ENCODE measurements around the gene METTL23. TPM values are rescaled to one million over a fixed set of nuclear protein-coding genes. Genes with fewer than 3 reads are reported as not detected.

METTL23 gene
- total and polyA plus RNA-seq, 2 experiments from 2014 or later = 41.6 to 55.9 TPM

GRCh38 chr17:76714822-76715495 is 11.7 kb upstream of the METTL23 start:
- H3K27me3 ChIP-seq (ENCODE audit: insufficient read depth) = peaks cover 3% of the 10 kb centered on the region
- peaks cover 9% of the 10 kb centered on the region for H3K4me1 ChIP-seq (ENCODE audit: insufficient read depth)
- no peaks in the 10 kb centered on the region for H3K9me3 Mint-ChIP-seq
- H3K36me3 Mint-ChIP-seq (ENCODE audit: low read depth) = peaks cover 37% of the 10 kb centered on the region
- H3K4me3 ChIP-seq = no peak overlapping the region
- peaks cover 12% of the 10 kb centered on the region for H3K4me1 Mint-ChIP-seq
- peaks cover 15% of the 10 kb centered on the region for H3K27me3 Mint-ChIP-seq (ENCODE audit: insufficient read depth, low read depth, poor library complexity)
- H3K27ac ChIP-seq (ENCODE audit: low read depth) = peak overlapping the region; percentile 4; the same call in 1 of the 2 replicates
- TF ChIP-seq, protein P1, sequence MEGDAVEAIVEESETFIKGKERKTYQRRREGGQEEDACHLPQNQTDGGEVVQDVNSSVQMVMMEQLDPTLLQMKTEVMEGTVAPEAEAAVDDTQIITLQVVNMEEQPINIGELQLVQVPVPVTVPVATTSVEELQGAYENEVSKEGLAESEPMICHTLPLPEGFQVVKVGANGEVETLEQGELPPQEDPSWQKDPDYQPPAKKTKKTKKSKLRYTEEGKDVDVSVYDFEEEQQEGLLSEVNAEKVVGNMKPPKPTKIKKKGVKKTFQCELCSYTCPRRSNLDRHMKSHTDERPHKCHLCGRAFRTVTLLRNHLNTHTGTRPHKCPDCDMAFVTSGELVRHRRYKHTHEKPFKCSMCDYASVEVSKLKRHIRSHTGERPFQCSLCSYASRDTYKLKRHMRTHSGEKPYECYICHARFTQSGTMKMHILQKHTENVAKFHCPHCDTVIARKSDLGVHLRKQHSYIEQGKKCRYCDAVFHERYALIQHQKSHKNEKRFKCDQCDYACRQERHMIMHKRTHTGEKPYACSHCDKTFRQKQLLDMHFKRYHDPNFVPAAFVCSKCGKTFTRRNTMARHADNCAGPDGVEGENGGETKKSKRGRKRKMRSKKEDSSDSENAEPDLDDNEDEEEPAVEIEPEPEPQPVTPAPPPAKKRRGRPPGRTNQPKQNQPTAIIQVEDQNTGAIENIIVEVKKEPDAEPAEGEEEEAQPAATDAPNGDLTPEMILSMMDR (conservative IDR thresholded peaks at IDR 0.05; ENCODE audit: low read depth in 2 of 2) = peak; percentile 80 to 95
- no peak for TF ChIP-seq JUNB (IDR thresholded peaks at IDR 0.05; ENCODE audit: unreplicated experiment)
- TF ChIP-seq ZNF114 (CRISPR knock-in tag; IDR thresholded peaks at IDR 0.05) = no peak
- H3K4me2 ChIP-seq = no peak overlapping the region
- H3K4me3 Mint-ChIP-seq = no peak overlapping the region
- peaks cover 22% of the 10 kb centered on the region for H3K36me3 ChIP-seq (ENCODE audit: insufficient read depth)
- peak; percentile 78 for DNase-seq (ENCODE audit: low spot score)
- ATAC-seq = peak; percentile 10; the same call in 1 of the 3 replicates
- no peak overlapping the region for H2AFZ ChIP-seq
- no peak overlapping the region for H3K27ac Mint-ChIP-seq
- no peaks in the 10 kb centered on the region for H3K79me2 ChIP-seq (replicated peaks; ENCODE audit: insufficient read depth)
- H3K9me2 ChIP-seq (ENCODE audit: insufficient read depth) = no peaks in the 10 kb centered on the region
- H3F3A ChIP-seq (replicated peaks; ENCODE audit: low read depth) = peaks cover 6% of the 10 kb centered on the region; the same call in 1 of the 2 replicates
- peaks cover 4% of the 10 kb centered on the region; the same call in 1 of the 2 replicates for H4K20me1 ChIP-seq (replicated peaks; ENCODE audit: insufficient read depth)

GRCh38 chr17:76715496-76715830 is 11.2 kb upstream of the METTL23 start:
- DNase-seq (ENCODE audit: low spot score) (no peak), ATAC-seq (no peak)
- peaks cover 4% of the 10 kb centered on the region; the same call in 1 of the 2 replicates for H4K20me1 ChIP-seq (replicated peaks; ENCODE audit: insufficient read depth)
- no peak overlapping the region for H3K4me3 Mint-ChIP-seq
- no peaks in the 10 kb centered on the region for H3K9me2 ChIP-seq (ENCODE audit: insufficient read depth)
- H3K36me3 ChIP-seq (ENCODE audit: insufficient read depth) = peaks cover 22% of the 10 kb centered on the region
- H3K4me1 ChIP-seq (ENCODE audit: insufficient read depth) = peaks cover 8% of the 10 kb centered on the region
- peaks cover 12% of the 10 kb centered on the region for H3K27me3 Mint-ChIP-seq (ENCODE audit: insufficient read depth, low read depth, poor library complexity)
- no peaks in the 10 kb centered on the region for H3K9me3 Mint-ChIP-seq
- no peak overlapping the region for H3K4me3 ChIP-seq
- no peak for TF ChIP-seq STAT1 (IDR thresholded peaks at IDR 0.05; ENCODE audit: unreplicated experiment)
- no peak overlapping the region for H2AFZ ChIP-seq
- no peak overlapping the region for H3K4me2 ChIP-seq
- no peak overlapping the region for H3K27ac Mint-ChIP-seq
- peaks cover 10% of the 10 kb centered on the region for H3K4me1 Mint-ChIP-seq
- H3K79me2 ChIP-seq (replicated peaks; ENCODE audit: insufficient read depth) = no peaks in the 10 kb centered on the region
- no peaks in the 10 kb centered on the region for H3K27me3 ChIP-seq (ENCODE audit: insufficient read depth)
- H3K36me3 Mint-ChIP-seq (ENCODE audit: low read depth) = peaks cover 41% of the 10 kb centered on the region
- peak overlapping the region; percentile 4; the same call in 1 of the 2 replicates for H3K27ac ChIP-seq (ENCODE audit: low read depth)
- H3F3A ChIP-seq (replicated peaks; ENCODE audit: low read depth) = peaks cover 6% of the 10 kb centered on the region; the same call in 1 of the 2 replicates

- no peaks in the 10 kb centered on the region for H3K79me2 ChIP-seq (replicated peaks; ENCODE audit: insufficient read depth)
- Mint-ChIP-seq H3K27me3 (ENCODE audit: insufficient read depth, low read depth, poor library complexity) (peaks cover 9% of the 10 kb centered on the region), H3K4me1 (peaks cover 7% of the 10 kb centered on the region), H3K9me3 (no peaks in the 10 kb centered on the region), H3K4me3 (no peak overlapping the region), H3K36me3 (ENCODE audit: low read depth) (peaks cover 48% of the 10 kb centered on the region), H3K27ac (no peak overlapping the region)
- no peak overlapping the region for H3K4me3 ChIP-seq
- H4K20me1 ChIP-seq (replicated peaks; ENCODE audit: insufficient read depth) = peaks cover 4% of the 10 kb centered on the region; the same call in 1 of the 2 replicates
- H3K27ac ChIP-seq (ENCODE audit: low read depth) = no peak overlapping the region
- H3K4me2 ChIP-seq = no peak overlapping the region
- TF ChIP-seq JUNB (IDR thresholded peaks at IDR 0.05; ENCODE audit: unreplicated experiment) (no peak), CREB1 (CRISPR knock-in tag; IDR thresholded peaks at IDR 0.05; ENCODE audit: low read depth) (no peak), ZNF331 (CRISPR knock-in tag; IDR thresholded peaks at IDR 0.05; ENCODE audit: low read depth) (no peak), ZNF114 (CRISPR knock-in tag; IDR thresholded peaks at IDR 0.05) (no peak), REST (IDR thresholded peaks at IDR 0.05; ENCODE audit: unreplicated experiment) (no peak), EZH2phosphoT487 (IDR thresholded peaks at IDR 0.05; ENCODE audit: unreplicated experiment) (no peak), EZH2 (IDR thresholded peaks at IDR 0.05; ENCODE audit: low read depth, unreplicated experiment) (no peak), STAT1 (IDR thresholded peaks at IDR 0.05; ENCODE audit: unreplicated experiment) (no peak)
- TF ChIP-seq, protein P2, sequence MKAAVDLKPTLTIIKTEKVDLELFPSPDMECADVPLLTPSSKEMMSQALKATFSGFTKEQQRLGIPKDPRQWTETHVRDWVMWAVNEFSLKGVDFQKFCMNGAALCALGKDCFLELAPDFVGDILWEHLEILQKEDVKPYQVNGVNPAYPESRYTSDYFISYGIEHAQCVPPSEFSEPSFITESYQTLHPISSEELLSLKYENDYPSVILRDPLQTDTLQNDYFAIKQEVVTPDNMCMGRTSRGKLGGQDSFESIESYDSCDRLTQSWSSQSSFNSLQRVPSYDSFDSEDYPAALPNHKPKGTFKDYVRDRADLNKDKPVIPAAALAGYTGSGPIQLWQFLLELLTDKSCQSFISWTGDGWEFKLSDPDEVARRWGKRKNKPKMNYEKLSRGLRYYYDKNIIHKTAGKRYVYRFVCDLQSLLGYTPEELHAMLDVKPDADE (IDR thresholded peaks at IDR 0.05) = no peak
- no peak overlapping the region for H2AFZ ChIP-seq
- no peaks in the 10 kb centered on the region for H3K27me3 ChIP-seq (ENCODE audit: insufficient read depth)
- H3K4me1 ChIP-seq (ENCODE audit: insufficient read depth) = peaks cover 7% of the 10 kb centered on the region
- no peak for DNase-seq (ENCODE audit: low spot score)
- no peaks in the 10 kb centered on the region for H3K9me2 ChIP-seq (ENCODE audit: insufficient read depth)
- peaks cover 6% of the 10 kb centered on the region; the same call in 1 of the 2 replicates for H3F3A ChIP-seq (replicated peaks; ENCODE audit: low read depth)
- peaks cover 24% of the 10 kb centered on the region for H3K36me3 ChIP-seq (ENCODE audit: insufficient read depth)
- no peak for ATAC-seq
Observed at GRCh38 chr17:76716146-76716838, 10.3 kb upstream of the METTL23 start.

Measured in GM23338 (cell line).